Mesenchymal stem cell (in vitro differentiated cells and primary cell): ENCODE results near the gene HYAL3.
"Not testable (repeated sequence)": the region's sequence is repeated elsewhere in the genome, so short reads cannot be mapped to it uniquely, and the experiment has no call there.

ENCODE experiments used
- DNase-seq: peaks from one replicate; pipeline ENCODE4 v3.0.0-alpha.2; 2013
- H2AFZ ChIP-seq: one replicate; pipeline ENCODE4 v1.6.1; 2013; ENCODE audit warnings: low read depth, mild to moderate bottlenecking, control low read depth, inconsistent platforms, low read length, moderate library complexity
- H2AK5ac ChIP-seq: 2 replicates; pipeline ENCODE4 v1.6.1; 2013; ENCODE audit warnings: low read length, moderate library complexity, mild to moderate bottlenecking, inconsistent platforms; ENCODE audit not compliant: severe bottlenecking
- H2BK120ac ChIP-seq: one replicate; pipeline ENCODE4 v1.6.1; 2013; ENCODE audit warnings: low read depth, mild to moderate bottlenecking, inconsistent platforms, low read length, moderate library complexity
- H2BK12ac ChIP-seq, 2 experiments: one replicate each; pipeline ENCODE4 v1.6.1; 2013; ENCODE audit warnings: inconsistent platforms in 2 of 2, low read length in 2 of 2, mild to moderate bottlenecking in 2 of 2, moderate library complexity in 2 of 2, control low read depth in 1 of 2
- H2BK15ac ChIP-seq: one replicate; pipeline ENCODE4 v1.6.1; 2013; ENCODE audit warnings: mild to moderate bottlenecking, low read depth, inconsistent platforms; ENCODE audit not compliant: poor library complexity, severe bottlenecking
- H2BK5ac ChIP-seq: 2 replicates; pipeline ENCODE4 v1.6.1; 2013; ENCODE audit warnings: low read depth, mild to moderate bottlenecking, low read length, control low read depth, inconsistent platforms; ENCODE audit not compliant: poor library complexity, severe bottlenecking
- H3K14ac ChIP-seq, 2 experiments: one replicate each; pipeline ENCODE4 v1.6.1; 2013; ENCODE audit warnings: inconsistent platforms in 2 of 2, low read length in 2 of 2, control low read depth in 1 of 2, mild to moderate bottlenecking in 1 of 2, moderate library complexity in 1 of 2
- H3K18ac ChIP-seq, 2 experiments: one replicate each; pipeline ENCODE4 v1.6.1; 2013; ENCODE audit warnings: inconsistent platforms in 2 of 2, low read length in 2 of 2, control low read depth in 1 of 2, low read depth in 1 of 2, mild to moderate bottlenecking in 1 of 2
- H3K23ac ChIP-seq, 2 experiments: one replicate each; pipeline ENCODE4 v1.6.1; 2013; ENCODE audit warnings: inconsistent platforms in 2 of 2, low read length in 2 of 2, mild to moderate bottlenecking in 2 of 2, moderate library complexity in 2 of 2, control low read depth in 1 of 2
- H3K27ac ChIP-seq: 2 replicates; pipeline ENCODE4 v1.5.1; 2013; ENCODE audit warnings: mild to moderate bottlenecking, moderate library complexity, low read length, control low read depth, inconsistent platforms; ENCODE audit not compliant: poor library complexity, severe bottlenecking
- H3K27me3 ChIP-seq, 2 experiments: 2 replicates each; pipeline versions ENCODE4 v1.6.1 to v1.7.0; 2013; ENCODE audit warnings: low read length in 2 of 2, mild to moderate bottlenecking in 2 of 2, moderate library complexity in 2 of 2, control low read depth in 1 of 2, inconsistent platforms in 1 of 2; ENCODE audit not compliant: control insufficient read depth in 1 of 2, insufficient read depth in 1 of 2
- H3K36me3 ChIP-seq, 2 experiments: 2 replicates each; pipeline versions ENCODE4 v1.6.1 to v1.7.0; 2013; ENCODE audit warnings: low read length in 2 of 2, control low read depth in 1 of 2, inconsistent platforms in 1 of 2, low read depth in 1 of 2, mild to moderate bottlenecking in 1 of 2; ENCODE audit not compliant: insufficient read depth in 2 of 2, control insufficient read depth in 1 of 2
- H3K4ac ChIP-seq, 2 experiments: one replicate each; pipeline ENCODE4 v1.6.1; 2013; ENCODE audit warnings: inconsistent platforms in 2 of 2, low read length in 2 of 2, mild to moderate bottlenecking in 2 of 2, moderate library complexity in 2 of 2, control low read depth in 1 of 2, low read depth in 1 of 2
- H3K4me1 ChIP-seq: 2 replicates; pipeline ENCODE4 v1.6.1; 2013; ENCODE audit warnings: low read depth, low read length, control low read depth; ENCODE audit not compliant: control insufficient read depth, insufficient read depth
- H3K4me2 ChIP-seq: 2 replicates; pipeline ENCODE4 v1.6.1; 2013; ENCODE audit warnings: low read length, mild to moderate bottlenecking, inconsistent platforms; ENCODE audit not compliant: poor library complexity, severe bottlenecking
- H3K4me3 ChIP-seq, 2 experiments: 2 replicates each; pipeline versions ENCODE4 v1.5.1 to v1.7.0; 2013; ENCODE audit warnings: low read length in 2 of 2, mild to moderate bottlenecking in 2 of 2, control low read depth in 1 of 2, low read depth in 1 of 2; ENCODE audit not compliant: insufficient read depth in 1 of 2
- H3K79me1 ChIP-seq: replicated peaks from 2 replicates; pipeline ENCODE4 v1.6.1; 2013; ENCODE audit warnings: mild to moderate bottlenecking, control low read depth, low read length, inconsistent platforms; ENCODE audit not compliant: poor library complexity, severe bottlenecking
- H3K9ac ChIP-seq: 2 replicates; pipeline ENCODE4 v1.7.0; 2013; ENCODE audit warnings: mild to moderate bottlenecking, low read length, moderate library complexity
- H3K9me3 ChIP-seq: 2 replicates; pipeline ENCODE4 v1.7.0; 2013; ENCODE audit warnings: mild to moderate bottlenecking, low read length; ENCODE audit not compliant: control insufficient read depth
- H4K8ac ChIP-seq: one replicate; pipeline ENCODE4 v1.6.1; 2013; ENCODE audit warnings: inconsistent platforms, mild to moderate bottlenecking, low read length, moderate library complexity
- H4K91ac ChIP-seq: one replicate; pipeline ENCODE4 v1.6.1; 2013; ENCODE audit warnings: mild to moderate bottlenecking, low read length, inconsistent platforms
- WGBS: methylation state at CpG from one replicate; pipeline ENCODE4 v1.1.7; 2013; ENCODE audit warnings: mixed read lengths; 5-methylcytosine and 5-hydroxymethylcytosine counted together

HYAL3 gene

DNA sequence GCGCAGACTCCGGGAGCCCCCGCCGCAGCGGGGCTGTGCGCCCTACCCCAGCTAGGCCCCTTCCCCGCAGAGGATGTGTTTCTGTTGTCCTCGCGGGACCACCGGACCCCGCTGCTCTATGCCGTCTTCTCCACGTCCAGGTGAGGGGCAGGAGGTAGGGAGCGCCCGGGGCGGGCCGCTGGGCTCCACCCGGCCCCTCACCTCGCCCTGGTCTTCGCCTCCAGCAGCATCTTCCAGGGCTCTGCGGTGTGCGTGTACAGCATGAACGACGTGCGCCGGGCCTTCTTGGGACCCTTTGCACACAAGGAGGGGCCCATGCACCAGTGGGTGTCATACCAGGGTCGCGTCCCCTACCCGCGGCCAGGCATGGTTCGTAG is 25.5 kb downstream of the HYAL3 start:
- H4K8ac ChIP-seq, result no peak overlapping the region
- H3K9me3 ChIP-seq, result no peaks in the 10 kb centered on the region
- no peak overlapping the region for H3K4me3 ChIP-seq
- H3K27me3 ChIP-seq, result peaks cover 21 to 31% of the 10 kb centered on the region in 2 experiments
- no peak overlapping the region for H4K91ac ChIP-seq
- H3K27ac ChIP-seq, result no peak overlapping the region
- H3K18ac ChIP-seq, result no peak overlapping the region
- H3K36me3 ChIP-seq, result peaks cover 0 to 5% of the 10 kb centered on the region in 2 experiments
- H3K79me1 ChIP-seq, result no peaks in the 10 kb centered on the region
- H3K23ac ChIP-seq, result no peak overlapping the region
- no peak overlapping the region for H2BK12ac ChIP-seq
- no peak overlapping the region for H2BK120ac ChIP-seq
- no peak overlapping the region for H2BK15ac ChIP-seq
- no peak overlapping the region for H3K9ac ChIP-seq
- H3K4me2 ChIP-seq, result no peak overlapping the region
- H2AFZ ChIP-seq, result no peak overlapping the region
- H3K4me1 ChIP-seq, result peaks cover 44% of the 10 kb centered on the region
- 83% methylated on average over 26 of the region's 31 CpGs for WGBS
- no peak overlapping the region for H3K4ac ChIP-seq
- H3K14ac ChIP-seq, result no peak overlapping the region
- H2AK5ac ChIP-seq, result no peak overlapping the region
- DNase-seq, result no peak
- no peak overlapping the region for H2BK5ac ChIP-seq

DNA sequence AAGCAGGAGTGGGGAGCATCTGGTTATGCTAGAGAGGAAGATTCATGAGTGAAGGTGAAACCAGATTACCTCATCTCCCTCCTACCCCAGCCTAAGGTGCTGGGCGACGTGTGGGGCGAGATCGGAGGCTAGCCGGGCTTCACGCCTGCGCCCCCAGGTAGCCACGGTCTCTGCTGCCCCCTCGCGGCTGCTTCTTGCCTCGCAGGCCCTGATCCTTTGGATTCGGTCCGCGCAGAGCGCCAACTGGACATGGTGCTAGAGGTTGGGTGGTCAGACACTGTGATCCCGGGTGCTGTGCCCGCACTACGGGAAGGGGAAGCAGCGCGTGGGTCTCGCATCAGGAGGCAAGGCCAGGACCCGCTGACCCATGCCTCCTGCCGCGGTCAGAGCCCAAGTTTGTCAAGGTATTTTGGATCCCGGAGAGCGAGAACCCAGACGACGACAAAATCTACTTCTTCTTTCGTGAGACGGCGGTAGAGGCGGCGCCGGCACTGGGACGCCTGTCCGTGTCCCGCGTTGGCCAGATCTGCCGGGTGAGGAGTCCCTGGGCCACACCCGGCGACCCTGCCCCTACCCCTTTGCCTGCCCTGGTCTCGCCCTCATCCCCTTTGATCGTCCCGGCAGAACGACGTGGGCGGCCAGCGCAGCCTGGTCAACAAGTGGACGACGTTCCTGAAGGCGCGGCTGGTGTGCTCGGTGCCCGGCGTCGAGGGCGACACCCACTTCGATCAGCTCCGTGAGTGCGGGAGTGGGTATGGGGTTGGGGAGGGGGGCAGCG is 26.1 kb downstream of the HYAL3 start:
- Histone ChIP-seq H3K4me3 (peak overlapping the region; percentile 34 to 72), H2BK12ac (peak overlapping the region in 1 of 2 experiments; percentile 95), H3K27me3 (peaks cover 21 to 31% of the 10 kb centered on the region in 2 experiments), H3K4me1 (peaks cover 50% of the 10 kb centered on the region), H3K18ac (peak overlapping the region; percentile 58 to 70), H2AFZ (peak overlapping the region; percentile 33), H4K8ac (peak overlapping the region; percentile 27), H2BK5ac (no peak overlapping the region), H3K9ac (peak overlapping the region; percentile 57), H3K14ac (no peak overlapping the region), H3K9me3 (no peaks in the 10 kb centered on the region), H3K27ac (no peak overlapping the region), H3K4me2 (peak overlapping the region; percentile 58), H2BK15ac (no peak overlapping the region), H3K4ac (peak overlapping the region in 1 of 2 experiments; percentile 50), H2AK5ac (no peak overlapping the region), H3K36me3 (peaks cover 0 to 5% of the 10 kb centered on the region in 2 experiments), H2BK120ac (no peak overlapping the region), H4K91ac (peak overlapping the region; percentile 52), H3K23ac (peak overlapping the region in 1 of 2 experiments; percentile 66), H3K79me1 (no peaks in the 10 kb centered on the region)
- DNase-seq, result peak; percentile 73
- WGBS, result 26% methylated on average over 57 of the region's 61 CpGs

- H2BK120ac ChIP-seq, H3K4me3 ChIP-seq, H3K79me1 ChIP-seq, H3K9ac ChIP-seq, H3K4me2 ChIP-seq, H3K27ac ChIP-seq, H4K8ac ChIP-seq, H3K36me3 ChIP-seq, H2BK15ac ChIP-seq, DNase-seq, H4K91ac ChIP-seq, H2BK12ac ChIP-seq, H3K18ac ChIP-seq, H2AK5ac ChIP-seq, H3K9me3 ChIP-seq, H2BK5ac ChIP-seq, H3K14ac ChIP-seq, H3K4ac ChIP-seq, H3K23ac ChIP-seq, H2AFZ ChIP-seq: not testable (repeated sequence)
- 72% methylated on average over 6 of the region's 10 CpGs for WGBS
- Histone ChIP-seq H3K27me3 (peaks cover 21 to 31% of the 10 kb centered on the region in 2 experiments), H3K4me1 (peaks cover 56% of the 10 kb centered on the region)
Observed at GRCh38 chr3:50272538-50272910, 26.7 kb downstream of the HYAL3 start.

- Histone ChIP-seq H3K4me1 (peaks cover 67% of the 10 kb centered on the region), H2BK12ac (no peak overlapping the region), H2BK15ac (peak overlapping the region; percentile 12), H3K14ac (no peak overlapping the region), H3K9me3 (no peaks in the 10 kb centered on the region), H4K8ac (no peak overlapping the region), H3K79me1 (no peaks in the 10 kb centered on the region), H3K4me2 (no peak overlapping the region), H2AFZ (no peak overlapping the region), H3K9ac (no peak overlapping the region), H3K4ac (no peak overlapping the region), H3K23ac (no peak overlapping the region), H2AK5ac (peak overlapping the region; percentile 1), H2BK5ac (no peak overlapping the region), H3K4me3 (no peak overlapping the region), H3K27ac (no peak overlapping the region), H4K91ac (peak overlapping the region; percentile 9), H3K18ac (no peak overlapping the region), H3K36me3 (peaks cover 0 to 4% of the 10 kb centered on the region in 2 experiments), H2BK120ac (no peak overlapping the region), H3K27me3 (peaks cover 21 to 25% of the 10 kb centered on the region in 2 experiments)
- WGBS, result 93% methylated on average over 8 of the region's 10 CpGs
- DNase-seq, result no peak
Observed at GRCh38 chr3:50271314-50271936, 27.8 kb downstream of the HYAL3 start.
